Measurements from ENCODE around the gene PANK4.

- TF ChIP-seq CTCF (IDR thresholded peaks at IDR 0.05) (no peak), POLR2A (IDR thresholded peaks at IDR 0.05) (no peak)
These were observed 39.8 kb downstream of the PANK4 start for GRCh38 chr1:2486558-2486957.

Data from thyroid gland (tissue), 4 donors.